ENCODE measurements around the gene COL17A1.

COL17A1 gene

DNA sequence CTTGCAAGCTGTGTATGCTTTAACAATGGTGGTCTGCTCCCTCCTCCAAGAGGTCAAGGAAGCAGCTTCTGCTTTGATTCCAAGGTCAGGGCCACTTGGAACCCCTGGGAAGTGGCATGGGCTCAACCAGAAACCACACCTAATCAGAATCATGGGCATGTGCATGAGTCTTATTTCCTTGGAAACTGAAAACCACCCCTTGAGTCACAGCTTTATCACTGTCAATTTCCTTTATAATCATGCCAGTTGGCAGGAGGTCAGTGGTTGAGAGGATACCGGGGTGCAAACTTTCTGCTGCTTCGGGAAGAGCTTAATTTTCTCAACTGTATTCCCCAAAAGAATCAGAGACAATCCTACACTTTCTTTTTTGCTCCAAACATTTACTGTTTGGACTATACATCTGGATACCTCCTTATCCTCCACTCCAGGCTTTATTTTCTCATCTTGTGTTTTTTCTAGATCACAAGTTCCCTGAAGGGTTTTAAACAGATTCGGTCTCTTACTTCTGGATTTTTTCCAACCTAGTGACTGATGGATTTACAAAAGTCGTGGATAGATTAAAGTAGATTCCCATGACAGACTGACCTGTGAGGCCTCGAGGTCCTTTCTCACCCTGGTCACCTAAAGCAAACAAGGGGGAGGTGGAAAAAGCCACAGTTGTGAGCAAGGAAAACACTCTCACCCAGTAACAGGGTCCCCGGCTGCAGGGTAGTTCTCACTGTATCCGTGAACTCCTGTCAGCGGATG is 36.0 kb downstream of the COL17A1 start:
- no peak for DNase-seq

DNA sequence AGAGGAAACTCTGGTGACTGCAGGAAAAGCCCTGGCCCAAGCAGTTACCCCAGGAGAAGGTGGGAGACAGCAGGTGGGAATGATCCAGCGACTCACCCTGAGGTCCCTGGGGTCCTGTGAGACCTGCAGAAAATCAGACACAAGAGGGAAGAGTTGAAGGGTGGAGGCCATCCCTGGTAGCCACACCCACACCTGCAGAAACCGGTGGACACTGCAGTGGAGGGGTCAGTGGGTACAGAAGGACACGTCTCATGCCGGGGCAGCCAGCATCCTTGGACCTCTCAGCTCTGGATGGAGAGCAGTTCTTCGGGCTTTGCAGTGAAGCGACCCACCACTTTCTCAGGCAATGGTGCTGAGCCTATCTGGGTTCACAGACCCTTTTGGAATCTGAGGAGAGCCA is 39.0 kb downstream of the COL17A1 start:
- no peak for DNase-seq

- DNase-seq = no peak
Measured at GRCh38 chr10:104045151-104046089, 40.3 kb downstream of the COL17A1 start.

- DNase-seq = no peak
Measured at GRCh38 chr10:104043854-104044253, 41.8 kb downstream of the COL17A1 start.

- no peak for DNase-seq
Measured at GRCh38 chr10:104043185-104043830, 42.4 kb downstream of the COL17A1 start.

- DNase-seq = no peak
Measured at GRCh38 chr10:104041891-104042535, 43.7 kb downstream of the COL17A1 start.

DNA sequence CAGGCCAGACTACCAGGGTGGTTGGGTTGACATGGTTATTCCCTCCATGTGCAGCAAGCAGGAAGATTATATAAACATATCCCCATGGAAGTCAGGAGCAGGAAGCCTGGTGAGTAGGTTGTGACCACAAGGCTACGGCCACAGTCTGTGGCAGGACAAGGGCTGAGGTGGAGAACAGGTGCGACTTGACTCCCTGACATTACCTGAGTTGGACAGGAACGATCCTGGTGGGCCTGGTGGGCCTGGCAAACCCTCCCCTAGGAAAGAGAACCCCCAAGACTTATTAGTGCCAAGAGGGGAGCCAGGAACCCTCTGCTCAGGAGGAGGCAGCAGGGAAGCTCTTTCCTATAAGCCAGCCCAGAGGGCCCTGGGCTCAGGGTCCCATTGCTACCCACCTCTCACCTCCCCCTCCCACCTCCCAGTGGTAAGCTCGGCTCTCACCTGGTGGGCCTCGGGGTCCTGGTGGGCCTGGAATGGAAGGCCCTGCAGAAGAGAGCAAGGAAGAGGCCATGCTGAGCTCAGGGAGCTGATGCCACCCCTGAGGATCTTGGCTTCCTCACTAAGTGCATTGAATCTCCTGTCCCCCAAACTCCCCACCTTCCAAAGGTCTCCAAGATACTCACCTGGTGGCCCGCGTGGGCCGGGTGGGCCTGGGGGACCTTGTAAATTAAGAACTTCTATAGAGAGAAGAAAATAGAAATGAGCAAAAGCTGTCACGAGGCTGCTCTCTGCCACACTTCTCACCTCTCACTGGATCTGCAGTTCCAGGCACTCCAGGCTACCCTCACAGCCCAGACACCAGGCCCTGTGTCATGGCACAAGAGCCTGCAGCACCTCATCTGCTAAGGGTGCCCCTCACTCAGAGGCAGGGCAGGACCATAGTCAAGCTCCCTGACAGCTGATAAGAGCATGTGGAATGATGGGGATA is 44.6 kb downstream of the COL17A1 start:
- no peak for DNase-seq

DNA sequence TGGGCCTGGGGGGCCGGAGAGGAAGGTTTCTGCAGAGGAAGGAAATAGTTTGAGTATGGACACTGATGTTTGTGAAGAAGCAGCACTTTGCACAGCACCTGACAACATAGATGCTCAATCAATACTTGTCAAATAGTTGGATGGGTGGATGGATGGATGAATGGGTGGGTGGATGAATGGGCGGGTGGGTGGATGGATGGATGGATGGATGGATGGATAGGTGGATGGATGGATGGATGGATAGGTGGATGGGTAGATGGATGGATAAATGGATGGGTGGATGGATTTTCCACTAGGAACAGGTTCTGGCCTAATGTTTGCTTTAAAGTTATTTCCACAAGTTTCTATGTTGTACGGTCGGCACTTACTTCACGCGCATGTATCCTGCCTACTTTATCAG is 45.3 kb downstream of the COL17A1 start:
- no peak for DNase-seq

DNA sequence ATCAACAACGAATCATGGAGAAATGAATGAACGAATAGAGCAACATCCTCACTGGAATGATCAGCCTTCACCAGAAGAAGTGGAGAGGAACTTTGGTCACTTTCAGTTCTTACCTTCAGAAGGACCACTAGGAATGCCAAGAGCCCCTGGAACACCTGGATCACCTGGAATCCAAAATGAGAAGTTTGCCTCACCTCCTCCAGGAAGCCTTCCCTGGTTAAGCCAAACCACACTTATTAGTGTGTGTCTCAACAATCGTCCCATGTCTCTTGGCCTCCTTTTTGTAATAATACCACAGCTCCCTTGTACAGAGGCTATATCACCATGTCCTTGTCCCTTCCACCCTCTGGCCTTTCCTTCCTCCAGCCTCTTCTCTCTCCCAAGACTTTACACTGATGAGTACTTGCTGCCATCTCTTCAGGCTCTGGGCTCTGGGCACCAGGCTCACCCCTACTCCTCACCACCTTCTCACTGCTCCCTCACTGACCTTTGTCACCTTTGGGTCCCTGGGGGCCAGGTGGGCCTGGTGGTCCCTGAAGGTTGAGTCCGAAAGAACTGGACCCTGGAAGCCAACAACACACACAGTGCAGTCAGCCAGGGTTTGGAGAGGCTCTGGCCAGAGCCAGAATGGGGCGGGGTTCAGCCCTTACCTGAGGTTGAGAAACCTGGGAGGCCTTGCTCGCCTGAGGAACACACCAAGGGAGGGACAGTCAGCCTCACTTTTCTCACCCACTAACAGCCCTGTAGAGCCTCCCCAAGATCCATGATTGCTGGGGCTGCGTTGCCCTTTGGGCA is 46.5 kb downstream of the COL17A1 start:
- no peak for DNase-seq

DNA sequence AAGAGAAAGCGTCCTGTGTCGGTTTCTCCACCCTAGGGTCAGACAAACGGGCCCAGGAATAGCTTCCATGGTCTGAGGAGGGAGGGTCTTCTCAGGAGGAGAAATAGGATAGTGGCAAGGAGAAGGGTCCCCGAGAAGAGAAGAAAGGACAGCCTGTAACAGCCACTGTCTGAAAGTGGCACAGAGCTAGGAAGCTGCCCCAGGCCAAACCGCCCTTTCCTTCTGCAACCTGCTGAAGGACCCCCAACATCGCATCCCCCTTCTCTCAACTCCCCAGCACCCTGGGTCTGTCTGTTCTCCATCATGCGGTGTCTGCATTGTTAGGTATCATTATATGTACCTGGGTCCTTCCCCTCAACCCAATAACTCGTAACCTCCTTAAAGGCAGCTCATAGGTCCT is 47.1 kb downstream of the COL17A1 start:
- no peak for DNase-seq

DNA sequence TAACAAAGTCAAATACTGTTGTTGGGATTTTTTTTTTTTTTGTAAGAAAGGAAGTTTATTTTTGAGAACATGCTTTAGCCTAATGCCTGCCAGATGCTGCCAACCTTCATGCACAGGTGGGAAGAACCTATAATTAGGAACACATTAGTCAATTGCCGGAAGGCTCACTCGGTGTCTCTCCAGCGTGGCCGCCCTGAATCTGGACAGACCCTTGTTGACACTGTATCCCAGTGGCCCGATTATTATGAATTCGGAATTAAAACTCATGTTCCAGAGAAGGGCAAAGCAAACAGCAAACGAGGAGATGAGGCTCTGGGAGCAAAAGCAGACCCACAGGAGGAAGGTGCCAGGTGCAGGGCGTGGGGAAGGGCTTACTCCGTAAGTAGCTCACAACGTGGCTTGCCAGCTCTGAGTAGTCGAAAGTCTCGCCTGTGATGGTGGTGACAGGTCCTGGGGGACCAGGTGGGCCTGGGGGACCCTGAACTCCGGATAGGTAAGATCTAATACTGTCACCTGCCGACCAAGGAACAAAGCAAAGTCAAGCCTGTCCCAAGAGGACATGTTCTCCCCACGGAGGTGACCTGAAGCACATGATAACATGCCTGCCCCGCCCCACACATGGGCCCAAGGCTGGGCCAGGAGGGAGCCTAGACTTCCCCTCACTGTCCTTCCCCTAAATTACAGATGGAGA is 48.3 kb downstream of the COL17A1 start:
- no peak for DNase-seq

GRCh38 chr10:104036518-104037260 is 49.0 kb downstream of the COL17A1 start:
- DNase-seq = no peak

DNA sequence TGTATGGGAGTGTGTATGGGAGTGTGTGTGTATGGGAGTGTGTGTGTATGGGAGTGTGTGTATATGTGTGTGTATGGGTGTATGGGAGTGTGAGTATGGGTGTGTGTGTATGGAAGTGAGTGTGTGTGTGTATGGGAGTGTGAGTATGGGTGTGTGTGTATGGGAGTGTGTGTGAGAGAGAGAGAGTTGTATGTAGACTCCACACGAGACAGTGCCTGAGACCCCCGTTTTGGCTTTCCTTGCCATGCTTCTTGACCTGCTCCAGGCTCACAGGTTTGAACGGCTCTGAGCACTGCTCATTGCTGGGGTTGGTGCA is 49.7 kb downstream of the COL17A1 start:
- no peak for DNase-seq

DNA sequence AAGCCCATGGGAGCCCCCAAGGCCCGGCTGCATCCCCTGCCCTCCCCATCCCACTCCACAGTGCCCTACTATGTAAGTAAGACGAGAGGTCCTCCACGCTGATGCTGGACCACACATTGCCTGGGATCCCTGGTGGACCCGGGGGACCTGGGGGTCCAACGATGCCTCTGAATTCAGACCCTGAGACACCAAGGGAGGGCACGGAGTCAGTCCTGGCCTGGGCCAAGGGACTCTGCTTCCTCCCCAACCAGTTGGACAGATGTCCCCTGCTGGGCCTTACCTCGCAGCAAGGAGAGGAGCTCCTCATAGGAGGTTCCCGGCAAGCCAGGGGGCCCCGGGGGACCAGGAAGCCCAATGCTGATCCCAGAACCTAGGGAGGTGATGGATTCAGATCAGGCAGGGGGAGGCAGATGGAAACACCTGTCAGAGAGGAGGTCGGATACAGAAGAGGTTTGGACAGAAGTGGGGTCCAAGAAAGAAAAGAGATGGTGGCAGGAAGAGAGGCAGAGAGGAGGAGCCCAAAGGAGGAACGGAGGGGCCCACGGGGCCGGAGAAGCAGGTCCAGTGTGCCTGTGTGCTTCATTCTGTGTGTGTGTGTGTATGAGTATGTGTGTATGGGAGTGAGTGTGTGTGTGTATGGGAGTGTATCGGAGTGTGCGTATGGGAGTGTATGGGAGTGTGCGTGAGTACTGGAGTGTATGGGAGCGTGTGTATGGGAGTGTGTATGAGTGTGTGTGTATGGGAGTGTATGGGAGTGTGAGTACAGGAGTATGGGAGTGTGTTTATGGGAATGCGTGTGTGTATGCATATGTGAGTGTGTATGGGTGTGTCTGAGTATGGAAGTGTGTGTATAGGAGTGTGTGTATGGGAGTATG is 50.2 kb downstream of the COL17A1 start:
- DNase-seq = no peak

- no peak for DNase-seq
Measured at GRCh38 chr10:104034401-104035193, 51.1 kb downstream of the COL17A1 start.

- no peak for DNase-seq
Measured at GRCh38 chr10:104033966-104034365, 51.7 kb downstream of the COL17A1 start.

DNA sequence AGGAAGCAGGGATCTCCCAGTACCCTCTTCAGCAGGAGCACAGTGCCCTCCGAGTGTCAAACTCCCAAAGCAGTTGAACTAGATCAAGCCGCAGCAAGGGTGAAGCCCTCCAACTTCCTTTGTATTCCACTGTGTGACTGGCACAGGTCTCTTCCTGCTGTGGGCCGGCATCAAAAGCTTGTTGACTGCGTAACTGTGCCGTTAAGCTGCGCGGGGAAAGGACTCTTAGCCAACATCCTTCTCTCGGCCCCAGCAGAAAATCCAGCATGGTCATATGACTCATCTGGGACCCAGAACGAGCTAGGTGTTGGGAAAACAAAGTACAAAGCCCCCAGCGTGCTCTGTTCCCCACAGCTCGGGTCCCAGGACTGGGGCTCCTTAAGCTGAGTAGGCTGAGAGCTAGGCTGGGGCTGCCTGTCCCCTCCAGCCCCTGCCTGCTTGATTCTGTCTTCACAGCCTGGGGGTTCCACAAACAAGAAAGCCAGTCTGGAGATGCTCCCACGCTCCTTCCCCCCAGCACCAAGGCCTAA is 52.2 kb downstream of the COL17A1 start:
- no peak for DNase-seq
